ENCODE results near the gene CABYR.

CABYR gene

DNA sequence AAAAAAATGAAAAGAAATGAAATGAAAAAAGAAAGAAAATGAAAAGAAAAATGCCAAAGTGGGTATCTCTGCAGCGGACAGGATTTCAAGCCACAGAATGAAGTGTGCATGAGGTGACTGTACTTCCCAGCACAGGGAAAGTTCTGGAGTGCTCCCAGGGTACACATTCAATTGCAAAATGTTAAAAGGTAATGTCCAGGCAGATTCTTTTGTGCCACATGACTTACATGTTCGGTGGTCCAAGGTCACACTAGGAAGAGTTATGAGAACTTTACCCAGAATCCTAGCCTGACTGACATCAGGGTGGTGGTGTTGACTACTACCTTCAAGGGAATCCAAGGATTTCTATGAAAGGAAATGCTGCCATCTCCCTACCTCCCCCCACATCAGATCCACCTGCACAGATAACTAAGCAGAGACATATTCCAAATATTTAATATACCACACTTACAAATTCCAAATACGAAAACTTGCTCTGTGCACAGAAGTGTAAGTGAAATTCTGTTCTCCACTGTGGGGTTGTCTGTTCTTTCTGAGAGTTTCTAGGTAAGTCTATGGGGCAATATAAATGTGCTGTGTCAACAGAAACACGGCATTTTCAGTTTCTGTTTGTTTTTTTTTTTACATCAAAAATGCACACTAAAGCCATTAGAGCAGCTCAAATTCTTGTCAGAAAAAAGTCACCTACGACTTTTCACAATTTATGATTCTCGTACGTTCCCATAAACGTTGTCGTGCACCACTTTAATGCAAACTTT is 56.6 kb downstream of the CABYR start:
- DNase-seq = no peak

DNA sequence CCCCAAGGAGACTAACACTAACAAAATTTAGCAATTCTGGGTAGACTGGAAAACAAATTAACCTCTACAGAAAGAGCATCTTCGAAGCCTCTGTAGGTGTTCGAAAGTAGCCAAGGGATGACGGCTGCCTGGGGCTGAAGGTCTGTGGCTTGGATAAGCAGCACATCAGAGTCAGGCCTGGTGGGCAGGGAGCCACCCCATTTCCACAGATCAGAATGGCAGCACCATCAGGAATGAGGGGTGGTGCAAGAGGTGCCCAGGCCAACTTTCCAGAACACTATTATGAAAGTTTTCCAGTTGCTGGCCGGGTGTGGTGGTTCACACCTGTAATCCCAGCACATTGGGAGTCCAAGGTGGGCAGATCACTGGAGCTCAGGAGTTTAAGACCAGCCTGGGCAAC is 57.9 kb downstream of the CABYR start:
- no peak for DNase-seq

DNA sequence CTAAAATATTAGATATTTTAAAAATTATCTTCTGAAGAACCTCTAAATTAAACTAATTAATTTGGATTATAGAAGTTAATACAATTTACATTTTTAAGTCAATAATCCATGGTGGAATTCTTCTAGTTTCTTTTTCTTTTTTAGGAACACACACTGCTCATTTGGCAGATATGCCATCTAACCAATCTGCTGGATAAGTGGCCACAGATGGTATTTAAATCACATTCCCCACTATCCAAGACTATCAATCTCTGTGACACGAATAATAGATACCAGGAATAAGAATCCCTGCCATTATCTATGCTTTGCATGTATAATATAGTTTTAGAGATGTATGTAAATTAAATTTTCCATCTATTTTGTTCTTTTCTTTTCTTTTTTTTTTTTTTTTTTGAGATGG is 58.5 kb downstream of the CABYR start:
- no peak for DNase-seq

DNA sequence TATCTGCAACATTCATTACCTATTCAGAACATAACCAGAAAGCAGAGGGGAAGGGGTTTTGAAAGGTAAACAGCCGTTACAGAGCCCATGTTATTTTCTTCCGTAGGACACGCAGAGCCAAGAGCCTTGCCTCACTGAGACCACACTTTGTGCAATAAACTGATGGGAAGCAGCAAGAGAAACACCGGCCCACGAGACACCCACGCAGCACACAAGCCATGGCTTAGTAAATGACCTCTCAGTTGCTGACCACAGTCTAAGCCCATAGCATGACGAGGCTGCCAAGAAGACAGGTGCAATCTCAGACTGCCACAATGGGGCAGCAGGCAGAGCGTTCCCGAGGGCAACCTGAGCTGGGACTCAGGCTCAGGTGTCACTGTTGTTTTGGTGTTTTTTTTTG is 59.6 kb downstream of the CABYR start:
- no peak for DNase-seq

DNA sequence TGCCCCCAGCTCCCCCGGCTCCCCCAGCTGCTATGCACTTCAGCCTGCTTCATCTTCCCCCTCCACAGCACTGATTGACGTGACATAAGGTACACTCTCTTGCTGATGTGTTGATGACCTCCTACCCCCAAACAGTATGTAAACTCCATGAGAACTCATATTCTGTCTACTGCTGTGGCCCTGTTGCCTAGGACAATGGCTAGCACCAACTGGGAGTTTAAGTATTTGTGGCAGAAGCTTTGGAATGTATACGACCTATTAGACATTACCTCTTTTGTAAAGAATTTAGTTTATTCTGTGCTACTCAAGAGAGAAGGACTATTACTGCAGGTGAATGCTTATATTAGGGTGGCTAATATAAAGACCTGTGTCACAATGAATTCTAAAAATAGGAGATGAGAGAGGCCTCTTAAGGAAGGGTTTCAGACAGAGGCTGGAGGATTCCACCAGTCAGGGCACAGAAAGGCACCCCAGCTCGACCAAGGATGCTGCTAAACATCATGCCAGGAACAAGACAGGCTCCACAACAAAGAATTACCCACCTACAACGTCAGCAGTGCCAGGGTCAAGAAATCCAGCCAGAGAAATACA is 60.6 kb downstream of the CABYR start:
- DNase-seq = no peak

DNA sequence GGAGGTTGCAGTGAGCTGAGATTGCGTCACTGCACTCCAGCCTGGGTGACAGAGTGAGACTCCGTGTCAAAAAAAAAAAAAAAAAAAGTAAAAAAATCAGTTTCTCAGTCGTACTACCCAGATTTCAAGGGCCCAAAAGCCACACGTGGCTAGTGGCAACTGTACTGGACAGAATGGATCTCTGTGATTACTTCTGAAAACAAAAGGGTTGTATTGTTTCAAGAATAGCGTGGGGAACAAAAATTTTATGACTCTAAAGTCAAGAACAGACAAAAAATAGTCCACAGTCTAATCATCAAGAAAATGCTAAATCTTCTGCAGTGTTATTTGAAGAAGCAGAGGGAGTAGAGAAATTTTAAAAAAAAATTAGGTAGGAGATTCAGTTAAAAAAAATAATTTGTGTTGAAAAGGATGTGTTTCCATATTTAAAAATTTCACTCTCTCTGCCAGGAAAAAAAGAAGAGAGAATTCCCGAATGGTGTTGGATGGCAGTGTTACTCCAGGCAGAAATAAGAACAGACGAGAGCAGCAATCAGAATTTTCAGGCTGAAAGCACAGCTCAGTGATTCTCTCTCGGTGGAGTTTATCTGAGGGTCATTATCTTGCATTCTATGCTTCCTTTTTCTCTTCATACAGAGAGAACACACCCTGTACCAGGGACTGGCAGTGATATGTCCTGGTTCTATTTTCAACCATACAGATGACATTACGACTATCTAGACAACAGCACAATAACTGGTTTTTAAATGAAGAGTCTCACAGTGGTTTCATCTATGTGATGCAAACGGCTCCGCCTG is 61.8 kb downstream of the CABYR start:
- no peak for DNase-seq

DNA sequence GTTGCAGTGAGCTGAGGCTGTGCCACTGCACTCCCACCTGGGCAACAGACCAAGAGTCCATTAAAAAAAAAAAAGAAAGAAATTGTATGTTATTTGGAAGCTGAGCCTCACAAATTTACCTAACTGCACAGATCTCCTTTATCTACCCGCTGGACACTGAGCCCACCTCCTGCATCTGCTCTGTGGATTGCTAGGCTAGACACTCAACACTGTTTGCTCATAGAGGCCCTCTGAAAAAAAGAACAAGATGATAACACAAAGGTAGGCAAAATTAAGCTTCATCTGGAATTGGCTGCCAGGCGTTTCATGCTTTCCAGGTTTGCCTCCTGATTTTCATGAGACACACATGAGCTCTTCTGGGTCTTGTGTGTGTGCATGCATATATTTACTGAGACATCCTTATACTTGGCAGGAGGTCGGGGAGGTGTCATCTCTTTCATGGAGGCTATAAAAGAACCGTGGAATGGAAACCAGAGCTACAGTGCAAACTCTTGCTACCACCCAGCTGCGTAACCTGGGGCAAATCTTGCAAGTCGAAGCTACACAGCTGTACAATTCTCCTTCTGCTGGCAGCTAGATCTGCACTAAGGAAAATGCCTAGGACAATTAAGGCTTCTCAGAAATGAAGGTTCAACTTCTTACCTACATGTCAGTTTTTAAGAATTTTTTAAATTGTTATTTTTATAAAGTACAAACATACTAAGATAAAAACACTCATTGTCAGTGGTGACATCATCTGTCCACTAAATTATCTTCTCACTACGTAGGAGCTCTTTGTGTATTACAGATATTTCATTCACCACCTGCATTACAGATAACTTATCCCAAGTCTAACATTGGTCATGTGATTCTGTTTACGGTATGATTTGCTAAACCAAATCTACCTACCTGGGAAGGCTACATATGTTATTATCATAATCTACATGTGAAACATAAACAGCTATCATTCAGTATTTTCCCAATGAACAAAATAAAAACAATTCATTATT is 63.1 kb downstream of the CABYR start:
- no peak for DNase-seq

DNA sequence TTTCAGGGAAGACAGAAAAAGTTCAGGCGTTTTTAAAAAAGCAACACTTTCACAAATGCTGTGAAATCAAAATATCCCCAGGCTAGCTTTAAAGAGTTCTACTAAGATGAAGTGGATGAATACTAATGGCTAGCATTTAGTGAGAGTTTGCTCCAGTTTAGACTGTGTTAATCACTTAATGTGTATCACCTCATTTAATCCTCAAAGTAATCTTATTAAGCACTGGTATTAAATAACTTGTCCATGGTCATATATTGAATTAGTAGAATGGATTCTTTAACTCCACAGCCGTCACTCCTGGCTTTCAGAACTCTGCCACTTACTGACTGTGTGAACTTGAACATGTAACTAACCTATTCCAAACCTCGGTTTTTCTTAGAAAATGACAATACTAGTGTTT is 66.0 kb downstream of the CABYR start:
- no peak for DNase-seq

DNA sequence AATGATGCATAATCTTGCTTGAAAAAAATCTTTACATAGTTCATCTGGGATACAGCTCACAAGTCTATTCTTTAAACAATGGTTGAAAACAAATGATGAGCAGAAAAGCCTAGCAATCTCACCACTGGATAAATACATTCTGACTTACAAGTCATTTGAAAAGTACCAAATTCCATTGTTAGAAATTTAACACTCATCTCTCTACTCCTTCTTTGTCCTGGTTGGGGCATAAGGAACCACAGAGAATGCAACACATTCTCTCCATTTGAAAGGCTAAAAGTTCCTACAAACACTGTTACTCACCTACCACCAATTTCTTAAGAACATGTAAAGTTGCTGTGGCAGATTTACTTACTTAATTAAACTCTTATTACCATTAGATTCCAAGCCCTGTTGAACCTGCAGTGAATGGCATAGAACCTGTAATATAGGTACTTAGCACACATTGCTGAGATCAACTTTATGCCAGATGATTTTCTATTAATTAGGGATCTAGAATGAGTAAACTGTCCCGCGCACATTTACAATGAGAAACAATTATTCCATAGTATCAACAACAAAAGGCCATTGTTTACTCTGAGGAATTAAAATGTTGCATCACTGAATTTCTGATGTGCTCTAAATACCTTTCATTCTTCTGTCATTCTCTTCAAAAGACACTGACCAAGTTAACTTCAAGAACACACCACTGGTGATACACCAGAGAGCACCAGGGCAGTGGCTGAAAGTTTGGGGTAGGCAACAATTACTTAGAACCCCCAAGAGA is 69.6 kb downstream of the CABYR start:
- DNase-seq = no peak

DNA sequence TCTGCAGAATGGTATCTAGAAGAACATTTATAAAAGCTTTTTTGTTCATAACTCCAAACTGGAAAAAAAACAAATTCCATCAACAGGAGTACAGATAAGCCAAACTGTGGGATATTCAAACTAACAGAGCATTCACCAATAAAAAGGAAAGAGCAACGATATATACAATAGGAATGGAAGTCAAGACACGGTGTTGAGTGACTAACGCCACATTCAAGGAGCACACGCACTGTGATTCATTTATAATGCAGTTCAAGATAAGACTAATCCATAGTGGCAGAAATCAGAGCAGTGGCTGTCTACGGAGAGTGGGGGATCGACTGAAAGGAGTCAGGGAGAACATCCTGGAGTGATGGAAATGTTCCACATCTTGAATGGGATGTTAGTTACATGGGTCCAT is 70.7 kb downstream of the CABYR start:
- DNase-seq = no peak

Measured in Kasumi-1 (cell line).